Activated CD4-positive, alpha-beta T cell treated with anti-CD3 and anti-CD28 coated beads for 1 hour (primary cell): ENCODE results near the gene BID.

ENCODE experiments used
- DNase-seq: peaks from one replicate; pipeline ENCODE4 v3.0.0-alpha.2; 2020

The BID gene

DNA sequence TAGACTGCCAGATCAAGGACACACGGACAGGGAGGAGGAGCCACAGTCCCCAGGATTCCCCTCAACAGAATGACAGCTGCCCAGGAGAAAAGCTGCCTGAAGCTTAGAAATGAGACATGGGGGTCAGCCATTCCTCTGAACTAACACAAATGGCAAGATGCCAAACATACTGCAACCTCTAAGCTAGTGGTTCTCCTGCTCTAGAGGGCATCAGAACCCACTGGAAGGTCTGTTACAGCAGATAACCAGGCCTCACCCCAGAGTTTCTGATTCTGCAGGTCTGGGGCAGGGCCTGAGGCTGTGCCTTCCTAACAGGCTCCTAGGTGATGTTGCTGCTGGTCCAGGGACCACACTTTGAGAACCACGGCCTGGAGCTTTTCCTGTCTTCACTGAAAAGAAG is 28.6 kb upstream of the BID start:
- no peak for DNase-seq

DNA sequence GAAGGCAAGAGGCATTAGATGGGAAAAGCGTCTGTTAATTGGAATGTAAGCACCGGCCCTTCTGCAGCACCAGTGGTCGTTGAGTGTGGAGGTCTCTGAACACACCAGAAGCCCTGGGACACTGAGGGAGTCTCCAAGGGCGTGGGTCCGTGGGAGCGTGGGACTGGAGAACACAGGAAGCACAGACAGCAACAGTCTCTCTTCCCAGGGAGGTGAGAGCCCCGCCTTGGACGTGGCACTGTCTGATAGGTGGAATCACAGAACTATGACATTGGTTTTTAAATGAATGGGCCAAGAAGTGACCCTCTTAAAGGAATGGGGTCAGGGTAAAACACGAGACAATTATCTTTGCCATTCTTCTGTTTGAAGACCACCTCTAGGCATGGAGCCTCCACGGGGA is 28.1 kb upstream of the BID start:
- DNase-seq: no peak

DNA sequence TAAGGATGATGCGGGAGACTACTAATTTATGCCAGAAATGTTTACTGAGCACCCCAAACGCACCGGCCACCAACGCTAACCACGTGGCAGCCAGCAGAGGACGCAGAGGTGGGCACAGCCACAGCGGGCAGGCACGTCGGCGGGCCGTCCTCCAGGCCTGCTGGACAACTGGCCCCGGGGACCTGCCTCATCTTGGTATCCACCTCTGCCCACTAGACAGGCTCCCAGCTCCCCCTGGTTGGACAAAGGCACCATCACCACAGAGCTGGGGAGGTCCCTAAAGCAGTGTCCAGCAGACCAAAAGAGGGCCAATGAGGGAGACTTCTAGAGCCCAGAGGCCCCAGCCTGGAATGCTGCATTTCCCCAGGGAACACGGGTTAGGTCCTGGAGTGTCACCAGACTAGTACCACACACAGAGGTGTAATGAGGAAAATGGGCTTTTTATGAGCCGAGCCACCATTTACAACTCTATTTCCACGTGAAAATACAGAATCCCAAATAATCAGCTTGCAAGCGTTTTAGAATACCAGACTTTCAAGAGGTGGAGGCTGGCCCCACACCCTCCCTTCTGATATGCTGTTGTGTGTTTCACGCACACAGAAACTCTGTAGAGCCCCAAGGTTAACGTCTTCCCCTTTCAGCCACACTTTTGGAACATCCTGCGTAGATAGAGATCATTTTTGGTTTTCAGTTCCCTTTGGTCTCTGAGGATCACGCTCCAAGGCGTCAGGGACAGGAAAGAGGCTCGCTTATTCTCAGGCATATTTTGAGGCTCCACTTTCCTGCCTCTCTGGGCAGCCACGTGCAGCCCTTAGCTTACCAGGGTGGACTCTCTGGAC is 23.7 kb upstream of the BID start:
- DNase-seq: no peak

DNA sequence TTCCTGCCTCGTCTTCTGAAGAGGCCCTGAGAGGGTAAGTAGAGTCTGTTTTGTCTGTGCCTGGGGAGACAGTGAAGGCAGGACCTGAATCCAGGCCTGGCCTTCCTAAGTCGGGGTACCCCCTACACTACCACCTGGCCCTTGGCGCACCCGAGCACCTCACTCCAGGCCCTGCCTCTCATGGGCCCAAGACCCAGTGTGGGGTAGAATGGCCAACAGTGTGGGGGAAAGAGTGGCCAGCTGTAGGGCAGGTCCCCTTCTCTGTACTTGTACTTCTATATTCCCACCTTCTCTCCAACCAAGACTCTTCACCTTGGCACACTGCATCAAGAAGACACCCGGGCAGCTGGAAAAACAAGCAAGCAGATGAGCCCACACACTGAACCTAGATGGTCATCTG is 22.4 kb upstream of the BID start:
- no peak for DNase-seq

DNA sequence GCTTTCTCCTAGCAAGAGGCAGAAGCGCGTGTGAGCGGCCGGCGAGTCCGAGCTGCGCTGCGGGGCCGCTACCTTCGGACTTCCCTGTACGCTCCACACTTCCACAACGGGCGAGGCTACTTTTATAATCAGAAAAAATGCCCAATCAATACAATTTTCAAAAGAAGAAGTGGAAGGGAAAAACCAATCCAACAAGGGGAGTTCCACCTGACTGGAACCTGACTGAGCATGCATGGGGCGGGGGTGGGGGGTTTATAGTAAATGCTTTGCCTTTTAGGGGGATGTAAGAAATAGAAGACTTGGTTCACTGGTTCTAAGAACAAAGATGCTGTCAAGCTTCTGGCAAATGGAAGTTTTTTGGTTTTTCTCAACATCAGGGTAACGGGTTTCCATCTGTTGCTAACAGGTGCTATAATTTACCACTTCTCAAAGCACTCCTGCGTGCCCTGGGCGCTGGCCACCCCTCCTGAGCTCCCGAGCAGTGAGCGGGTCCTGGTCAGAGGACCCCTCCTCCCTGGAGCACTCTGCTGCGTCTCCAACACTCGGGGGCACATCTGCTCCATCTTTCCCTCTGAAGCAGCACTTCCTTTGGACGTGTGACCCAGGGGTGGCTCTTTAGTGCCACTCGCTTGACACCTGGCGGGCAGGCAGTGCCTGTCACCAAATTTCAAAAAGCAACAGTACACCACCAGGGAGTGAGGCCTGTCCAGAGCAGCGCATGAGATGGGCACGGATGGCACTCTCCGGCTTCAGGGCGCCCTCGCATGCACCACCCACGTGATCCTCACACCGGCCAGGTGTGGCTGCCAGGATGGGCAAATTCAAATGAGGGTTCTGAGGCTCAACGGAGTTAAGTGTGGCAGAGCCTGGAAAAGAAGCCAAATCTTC is 21.6 kb upstream of the BID start:
- no peak for DNase-seq

DNA sequence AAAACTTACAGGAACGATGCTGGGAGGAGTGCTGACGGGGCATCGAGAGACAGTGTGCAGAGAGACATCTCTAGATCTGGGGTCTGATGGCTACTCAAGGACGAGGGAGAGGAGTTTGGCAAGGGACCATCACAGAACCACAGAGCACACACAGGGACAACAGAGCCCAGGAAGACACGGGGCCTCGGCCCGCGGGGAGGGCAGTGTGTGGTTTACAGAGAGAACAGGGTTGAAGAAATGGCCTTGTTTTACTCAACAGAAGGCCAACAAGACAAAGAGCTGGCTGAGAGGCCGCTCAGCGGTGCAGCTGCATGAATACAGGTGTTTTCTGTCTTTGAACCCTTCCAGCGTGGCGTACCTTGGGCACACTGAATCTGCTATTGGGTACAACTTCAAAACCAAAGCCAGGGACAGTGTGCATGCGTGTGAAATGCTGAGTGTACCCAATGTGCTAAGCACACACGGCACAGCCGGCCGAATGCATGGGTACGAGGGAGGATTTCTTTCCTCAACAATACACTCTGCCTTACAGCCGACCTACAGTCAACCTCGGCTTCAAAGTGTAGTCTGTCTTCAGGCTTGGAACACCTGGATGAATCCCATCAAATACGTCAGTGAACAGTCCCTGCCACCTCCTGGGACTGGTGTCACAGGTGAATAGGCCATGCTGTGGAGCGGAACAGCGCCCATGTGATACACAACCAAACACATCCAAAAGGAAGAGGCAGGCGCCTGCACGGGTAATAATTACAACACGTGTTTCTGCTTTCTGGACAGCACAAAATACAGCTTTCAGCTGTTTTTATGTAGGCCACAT is 20.7 kb upstream of the BID start:
- no peak for DNase-seq

DNA sequence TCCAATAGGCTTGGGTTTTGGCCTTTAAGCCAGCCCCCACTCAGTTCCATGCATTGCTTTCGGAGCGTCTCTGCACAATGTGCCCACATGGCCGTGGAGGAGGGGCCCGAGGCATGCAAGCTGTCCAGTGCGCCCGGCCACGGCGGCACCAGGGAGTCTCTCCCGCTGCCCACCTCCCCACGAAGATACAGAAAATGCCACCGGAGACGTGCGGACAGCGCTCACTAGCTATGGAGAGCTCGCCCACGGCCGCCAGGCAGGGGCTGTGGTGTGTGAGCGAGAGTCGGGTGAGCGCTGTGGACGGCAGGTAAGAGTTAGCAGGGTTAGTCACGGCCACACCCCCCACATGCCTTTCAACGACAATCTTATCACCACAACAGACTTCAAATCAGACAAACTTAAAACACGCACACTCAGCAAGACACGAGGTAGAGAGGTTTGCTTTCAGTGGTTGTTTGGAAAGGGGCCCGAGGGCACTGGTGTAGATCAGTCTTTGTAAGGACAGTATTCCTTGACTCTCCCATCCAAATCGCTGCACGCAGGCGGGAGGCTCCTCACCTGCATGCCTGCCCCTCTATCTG is 18.7 kb upstream of the BID start:
- DNase-seq: no peak

DNA sequence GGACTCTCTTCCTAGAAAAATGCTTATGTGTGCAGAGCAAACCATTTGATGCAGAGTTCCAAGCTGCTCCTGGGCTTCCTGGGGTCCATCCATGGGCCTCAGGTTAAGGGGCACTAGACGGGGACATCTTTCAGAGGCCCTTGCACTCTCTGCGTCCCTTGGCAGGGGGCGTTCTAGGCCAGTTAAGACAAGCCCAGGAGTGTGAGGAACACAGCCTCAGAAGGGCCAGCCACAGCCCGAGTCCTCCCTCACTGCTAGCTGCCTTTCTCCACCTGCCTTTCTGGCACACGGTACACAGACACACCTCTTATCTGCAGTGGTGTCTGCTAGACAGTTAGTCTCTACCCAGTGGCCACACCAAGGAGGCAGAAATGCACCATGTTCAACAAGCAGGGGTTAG is 18.0 kb upstream of the BID start:
- no peak for DNase-seq

DNA sequence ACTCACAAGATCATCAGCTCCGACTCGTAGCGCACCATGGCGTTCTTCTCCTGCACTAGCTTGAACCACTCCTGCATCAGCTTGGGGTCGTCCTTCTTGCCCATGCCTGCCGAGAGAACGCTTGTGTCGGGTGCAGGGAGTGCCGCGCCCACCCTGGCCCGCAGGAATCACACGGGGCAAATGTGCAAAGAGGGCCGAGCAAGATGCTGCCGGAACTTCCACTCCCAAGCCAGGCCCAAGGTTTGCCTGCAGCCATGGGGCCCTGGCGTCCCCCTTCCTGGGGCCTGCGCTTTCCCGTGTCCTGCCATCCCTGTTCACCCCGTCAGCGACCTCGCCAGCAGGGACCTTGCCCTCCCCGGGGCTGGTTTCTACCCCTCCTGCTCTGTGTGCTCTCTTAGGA is 16.9 kb upstream of the BID start:
- DNase-seq: no peak

DNA sequence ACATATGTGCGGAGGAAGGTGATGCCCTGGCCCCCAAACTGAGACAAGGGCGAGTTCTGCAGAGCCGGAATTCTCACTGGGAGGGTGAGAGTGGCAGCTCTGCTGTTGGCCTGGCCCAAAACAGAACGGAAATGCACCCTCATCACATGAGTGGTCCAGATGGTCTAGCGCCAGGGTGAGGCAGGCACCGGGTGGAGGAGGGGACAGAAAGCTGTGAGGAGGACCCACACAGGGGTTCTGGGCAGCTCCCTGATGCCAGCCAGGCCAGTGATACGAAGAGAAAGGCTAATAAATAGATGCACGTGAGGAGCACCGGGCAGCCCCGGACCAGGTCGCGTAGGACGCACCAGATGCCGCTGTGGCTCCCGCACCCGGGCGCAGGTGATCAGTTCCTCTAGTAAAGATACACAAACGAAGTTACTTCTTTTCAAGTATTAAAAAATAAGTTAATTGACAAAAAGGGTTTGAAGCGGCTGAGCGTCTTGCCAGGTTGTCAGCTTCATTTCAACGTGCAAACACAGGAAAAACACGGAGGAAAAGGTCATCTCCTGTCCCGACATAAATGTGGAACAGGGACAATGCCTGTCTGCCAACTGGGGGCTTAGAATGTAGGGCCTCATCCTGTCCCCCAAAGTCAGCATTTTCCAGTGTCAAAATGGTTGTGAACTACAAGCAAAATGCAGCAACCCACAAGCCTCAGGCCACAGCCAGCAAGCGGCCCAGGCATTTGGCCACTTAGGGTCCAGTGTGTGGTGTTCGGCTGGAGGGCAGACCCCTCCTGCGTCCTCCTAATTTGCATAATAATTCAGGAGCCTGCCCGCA is 15.3 kb upstream of the BID start:
- DNase-seq: no peak

DNA sequence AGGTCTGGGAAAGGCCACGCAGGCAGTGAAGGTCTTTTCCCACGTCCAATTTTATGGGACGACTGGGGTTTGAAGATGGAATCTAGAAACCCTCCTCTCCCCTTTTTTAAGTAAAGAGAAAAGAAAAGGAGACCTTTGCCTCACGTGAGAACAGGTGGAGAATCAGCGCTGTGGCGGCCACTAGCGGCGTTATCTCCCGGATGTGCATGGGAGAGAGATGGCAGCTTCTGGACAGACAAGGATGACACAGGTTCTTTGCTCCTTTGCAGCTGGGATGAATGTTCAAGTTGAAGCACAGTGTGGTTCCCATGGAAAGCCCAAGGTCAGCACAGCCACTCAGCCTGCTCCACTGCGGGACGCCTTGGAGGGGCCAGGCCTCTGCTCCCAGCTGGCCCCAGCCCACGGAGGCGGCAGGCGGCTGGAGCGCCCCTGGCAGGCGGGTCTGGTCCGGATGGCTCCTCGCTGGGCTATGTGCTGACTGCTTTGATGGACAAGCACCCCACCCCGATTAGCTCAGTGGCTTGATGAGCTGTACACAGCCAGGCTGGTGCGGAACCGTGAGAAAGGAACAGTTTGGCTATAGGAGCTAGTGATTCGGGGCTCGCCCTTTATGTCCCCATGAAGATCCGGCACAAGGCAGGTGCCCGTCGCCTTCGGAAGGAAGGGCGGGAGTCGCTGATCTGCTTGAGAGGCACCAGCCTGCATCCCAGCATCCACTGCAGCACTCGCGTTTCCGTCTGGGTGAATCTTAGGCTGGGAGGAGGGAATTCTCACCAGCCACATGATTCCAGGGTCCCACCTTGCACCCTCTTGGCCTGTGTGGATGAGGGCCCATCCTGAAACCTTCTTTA is 14.5 kb upstream of the BID start:
- no peak for DNase-seq

DNA sequence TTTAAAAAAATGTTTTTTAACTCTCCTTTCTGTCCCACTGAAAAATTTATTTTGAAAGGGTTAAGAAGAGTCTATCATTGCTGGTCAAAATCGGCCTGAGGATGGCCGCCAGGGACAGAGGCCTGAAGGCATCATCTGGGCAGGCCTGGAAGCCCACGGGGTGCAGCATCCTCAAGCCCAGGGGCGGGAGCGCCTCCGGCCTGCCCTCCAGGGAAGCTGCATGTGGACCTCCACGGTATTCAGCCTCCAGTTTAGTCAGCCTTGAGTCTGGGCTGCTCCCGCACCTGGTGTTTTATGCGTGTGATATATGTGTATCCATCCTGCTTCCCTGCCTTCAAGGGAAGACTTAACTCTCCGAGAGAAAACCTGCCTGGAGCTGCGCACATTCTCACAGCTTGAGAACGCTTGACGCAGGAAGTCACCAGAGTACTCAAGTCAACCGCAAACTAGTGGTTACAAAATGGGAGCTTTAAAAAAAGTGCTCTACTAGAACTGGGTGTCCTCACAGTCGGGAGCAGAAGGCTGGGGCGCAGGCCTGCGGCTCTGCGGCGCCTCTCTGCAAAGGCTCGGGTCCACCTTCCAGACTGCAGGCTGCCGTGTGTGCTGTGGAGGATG is 13.6 kb upstream of the BID start:
- no peak for DNase-seq

DNA sequence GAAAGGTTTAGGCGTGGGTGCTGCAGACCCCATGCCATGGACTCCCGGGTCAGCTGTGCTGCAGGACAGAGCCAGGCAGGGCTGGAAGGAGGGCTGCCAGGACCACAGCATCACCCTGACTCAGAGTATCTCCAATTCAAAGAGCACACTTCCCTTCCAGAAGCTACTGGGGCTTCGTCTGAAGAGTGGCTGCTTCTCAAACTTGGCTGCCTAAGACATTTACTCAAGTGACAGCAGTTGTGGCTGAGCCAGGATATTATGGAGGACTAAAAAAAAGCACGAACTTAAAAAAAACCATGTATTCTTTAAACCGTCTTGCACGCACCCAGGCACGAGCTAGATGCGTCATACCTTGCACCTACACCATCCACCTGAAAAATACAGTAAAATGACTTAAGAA is 13.0 kb upstream of the BID start:
- DNase-seq: no peak

DNA sequence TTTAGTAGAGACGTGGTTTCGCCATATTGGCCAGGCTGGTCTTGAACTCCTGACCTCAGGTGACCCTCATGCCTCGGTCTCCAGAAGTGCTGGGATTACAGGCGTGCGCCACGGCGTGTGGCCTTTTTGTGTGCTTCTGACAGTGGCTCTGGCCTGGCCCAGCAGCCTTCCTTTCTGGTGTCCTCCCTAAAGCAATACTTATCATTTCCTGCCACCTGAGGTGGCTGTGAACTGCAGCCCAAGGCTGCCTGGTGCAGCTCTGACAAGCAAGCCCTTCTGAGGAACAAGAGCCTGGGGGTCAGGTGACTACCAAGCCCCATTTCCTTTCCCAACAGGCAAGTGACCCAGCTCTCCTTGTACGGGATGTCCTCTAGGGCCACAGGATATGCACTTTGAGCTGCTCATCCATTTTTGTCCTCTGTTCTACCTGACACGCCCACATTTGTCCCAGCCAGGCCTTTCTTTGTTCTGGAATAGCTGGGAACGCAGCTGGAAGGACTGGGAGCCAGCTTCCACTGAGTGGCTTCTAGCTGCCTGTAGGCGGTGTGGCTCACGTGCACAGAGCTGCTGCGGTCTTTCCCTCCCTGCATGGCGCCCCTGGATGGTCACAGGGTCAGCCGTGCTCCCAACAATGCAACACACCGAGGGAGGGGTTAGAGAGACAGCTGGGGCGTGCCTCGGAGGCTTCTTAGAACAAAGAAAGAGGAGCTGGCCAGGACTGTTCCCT is 12.3 kb upstream of the BID start:
- DNase-seq: no peak

DNA sequence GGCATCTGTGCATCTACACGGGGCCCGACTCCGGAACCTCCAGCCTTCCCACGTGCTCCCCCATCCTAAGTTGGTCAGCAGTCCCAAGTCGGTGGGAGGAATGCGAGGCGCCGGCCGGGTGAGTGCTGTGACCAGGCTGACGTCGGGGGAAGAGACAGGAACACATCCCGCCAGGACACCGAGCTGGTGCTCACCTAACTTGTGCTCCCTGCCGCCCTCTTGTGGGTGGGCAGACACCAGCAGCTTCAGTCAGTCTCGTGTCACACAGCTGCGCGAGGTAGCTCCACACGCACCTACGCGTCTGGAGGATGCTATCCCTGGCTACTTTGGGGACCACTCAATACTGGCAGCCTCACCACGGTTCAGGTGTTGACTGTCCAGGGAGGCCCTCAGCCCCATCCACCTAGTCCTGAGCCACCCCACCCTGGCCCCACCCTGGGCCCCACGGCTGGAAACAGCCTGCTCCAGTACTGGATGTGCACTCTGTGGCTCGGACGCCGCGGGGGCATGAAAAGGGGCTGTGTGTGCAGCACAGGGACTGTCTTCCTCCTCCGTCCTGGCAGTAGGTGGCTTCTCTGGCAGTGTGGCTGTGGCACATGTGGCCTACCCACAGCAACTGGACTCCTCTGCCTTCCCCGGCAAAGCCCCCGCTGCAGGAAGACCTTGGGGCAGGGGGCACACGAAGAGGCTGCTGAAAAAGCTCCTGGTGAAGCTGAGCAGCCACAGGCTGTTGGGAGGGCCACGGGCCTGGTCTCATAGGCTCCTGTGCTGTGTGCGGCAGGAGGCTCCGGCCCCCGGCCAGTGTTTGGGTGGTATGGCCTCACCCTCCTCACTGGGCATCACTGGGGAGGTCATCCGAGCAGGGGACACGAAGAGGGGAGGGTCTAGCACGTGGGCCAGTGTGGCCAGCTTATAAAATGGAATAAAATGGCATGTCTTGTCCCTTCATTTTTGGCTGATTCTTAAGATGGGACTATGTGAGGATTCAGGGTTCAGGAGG is 11.2 kb upstream of the BID start:
- DNase-seq: peak; percentile 55

DNA sequence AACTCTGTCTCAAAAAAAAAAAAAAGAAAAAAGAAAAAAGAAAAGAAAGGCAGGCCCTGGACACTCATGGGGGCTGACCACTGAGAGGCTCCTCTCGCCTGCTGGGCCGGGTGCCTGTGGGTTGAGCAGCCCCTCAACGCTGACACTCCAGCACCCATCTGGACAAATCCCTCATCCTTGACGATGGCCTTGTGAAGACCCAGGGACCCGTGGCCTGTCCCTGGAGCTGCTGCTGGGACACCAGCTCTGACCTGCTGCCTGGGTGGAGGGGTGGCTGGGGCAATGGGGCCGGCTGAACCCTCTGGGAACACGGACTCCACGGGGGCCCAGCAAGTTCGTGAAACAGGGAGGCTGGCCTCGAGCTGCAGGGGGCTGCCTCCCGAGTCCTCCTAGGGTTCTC is 10.5 kb upstream of the BID start:
- DNase-seq: no peak

DNA sequence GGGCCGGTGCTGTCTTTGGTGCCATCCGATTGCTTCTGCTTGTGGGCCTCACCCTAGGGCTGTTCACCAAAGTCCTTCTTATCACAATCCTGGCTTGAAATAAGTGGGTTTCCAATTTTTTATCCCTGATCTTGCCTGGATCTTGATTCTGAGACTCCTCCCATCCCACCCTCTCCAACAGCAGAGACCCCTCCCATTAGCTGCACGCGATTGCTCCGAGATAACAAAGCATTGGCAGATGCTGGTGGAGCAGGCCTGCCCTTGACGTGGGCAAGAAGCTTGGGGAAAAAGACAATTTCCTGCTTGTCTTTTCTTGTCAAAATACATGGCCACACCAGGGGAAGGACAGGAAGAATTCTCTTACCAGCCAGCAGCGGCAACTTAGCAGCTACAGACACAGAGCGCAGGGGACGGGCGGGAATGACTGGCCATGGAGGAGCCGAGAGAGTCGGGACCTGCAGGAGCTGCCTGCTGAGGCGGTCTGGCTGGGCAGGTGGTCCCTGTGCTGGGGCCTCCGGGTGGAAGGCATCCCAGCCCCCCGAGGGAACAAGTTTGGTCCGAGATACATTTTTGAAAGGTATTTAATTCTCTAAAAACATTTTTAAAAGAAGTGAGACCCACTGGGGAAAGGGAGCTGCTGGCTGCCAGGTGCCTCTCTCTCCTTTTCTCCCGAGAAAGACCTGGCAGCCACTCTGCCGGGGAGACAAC is 9.7 kb upstream of the BID start:
- DNase-seq: no peak

DNA sequence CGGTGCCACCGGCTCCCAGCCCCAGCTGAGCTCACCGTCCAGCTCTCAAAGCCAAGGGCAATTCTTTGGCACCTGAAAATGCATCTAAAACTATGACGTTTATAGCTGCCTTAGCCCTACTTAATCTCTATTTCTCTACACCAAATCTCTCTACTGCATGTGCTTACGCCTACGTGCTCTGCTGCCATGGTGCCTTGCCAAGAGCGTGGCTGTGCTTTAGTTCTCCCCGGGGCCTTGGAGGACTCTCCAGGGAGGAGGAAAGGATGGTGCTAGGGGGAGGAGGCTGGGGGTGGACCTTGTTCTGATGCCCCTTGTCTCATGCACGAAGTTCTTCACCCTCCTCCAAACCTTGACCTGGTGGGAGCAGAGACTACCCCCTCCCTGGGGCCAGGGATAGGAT is 9.0 kb upstream of the BID start:
- DNase-seq: no peak
